Measurements from ENCODE around the gene CREG2.
"Not testable (repeated sequence)": the region's sequence is repeated elsewhere in the genome, so short reads cannot be mapped to it uniquely, and the experiment has no call there.

The CREG2 gene

GRCh38 chr2:101371636-101372035, 15.7 kb downstream of the CREG2 start:
- no peak for DNase-seq

- no peak for DNase-seq
Observed at GRCh38 chr2:101369100-101369499, 18.2 kb downstream of the CREG2 start.

GRCh38 chr2:101368376-101368775, 18.9 kb downstream of the CREG2 start:
- DNase-seq = no peak

- DNase-seq = no peak
Observed at GRCh38 chr2:101367508-101367907, 19.8 kb downstream of the CREG2 start.

- no peak for DNase-seq
Observed at GRCh38 chr2:101364878-101365277, 22.4 kb downstream of the CREG2 start.

GRCh38 chr2:101362777-101363176, 24.5 kb downstream of the CREG2 start:
- DNase-seq = no peak

- no peak for DNase-seq
Observed at GRCh38 chr2:101362316-101362715, 25.0 kb downstream of the CREG2 start.

- no peak for DNase-seq
Observed at GRCh38 chr2:101361522-101361921, 25.8 kb downstream of the CREG2 start.

- no peak for DNase-seq
Observed at GRCh38 chr2:101361121-101361520, 26.2 kb downstream of the CREG2 start.

- no peak for DNase-seq
Observed at GRCh38 chr2:101360232-101360631, 27.1 kb downstream of the CREG2 start.

GRCh38 chr2:101359410-101359954, 27.8 kb downstream of the CREG2 start:
- DNase-seq = no peak

- DNase-seq = no peak
Observed at GRCh38 chr2:101357376-101357775, 29.9 kb downstream of the CREG2 start.

- no peak for DNase-seq
Observed at GRCh38 chr2:101356521-101356920, 30.8 kb downstream of the CREG2 start.

- DNase-seq = no peak
Observed at GRCh38 chr2:101356055-101356454, 31.2 kb downstream of the CREG2 start.

GRCh38 chr2:101355401-101356054, 31.8 kb downstream of the CREG2 start:
- no peak for DNase-seq

GRCh38 chr2:101354420-101355311, 32.6 kb downstream of the CREG2 start:
- no peak for DNase-seq

- DNase-seq = not testable (repeated sequence)
Observed at GRCh38 chr2:101352631-101353030, 34.7 kb downstream of the CREG2 start.

GRCh38 chr2:101351207-101351606, 36.1 kb downstream of the CREG2 start:
- DNase-seq = no peak

GRCh38 chr2:101349893-101350662, 37.2 kb downstream of the CREG2 start:
- DNase-seq = no peak

- no peak for DNase-seq
Observed at GRCh38 chr2:101348883-101349282, 38.4 kb downstream of the CREG2 start.

GRCh38 chr2:101346909-101347308, 40.4 kb downstream of the CREG2 start:
- DNase-seq = no peak

- no peak for DNase-seq
Observed at GRCh38 chr2:101344137-101344536, 43.2 kb downstream of the CREG2 start.

- no peak for DNase-seq
Observed at GRCh38 chr2:101342625-101343008, 44.7 kb downstream of the CREG2 start.

Data from stimulated activated CD4-positive, alpha-beta T cell treated with anti-CD3 and anti-CD28 coated beads, Interleukin-4, amount 100 ng/mL, for 4 hours (primary cell).